Brain microvascular endothelial cell (primary cell): ENCODE measurements around the gene DAO.
A peak's percentile ranks its signal among the peaks of the same experiment; 100 is the strongest.

Source experiments
- DNase-seq: peaks from one replicate; pipeline ENCODE4 v3.0.0-alpha.2; 2020
- H3K27ac ChIP-seq: fragments of 250-450 bp; sonication (Bioruptor Pico); 2 replicates; pipeline ENCODE4 v1.5.1; 2020; ENCODE audit warnings: mild to moderate bottlenecking, moderate library complexity
- H3K27me3 ChIP-seq: fragments of 250-450 bp; sonication (Bioruptor Pico); replicated peaks from 2 replicates; pipeline ENCODE4 v1.5.1; 2020; ENCODE audit warnings: mild to moderate bottlenecking
- H3K36me3 ChIP-seq: fragments of 250-450 bp; sonication (Bioruptor Pico); replicated peaks from 2 replicates; pipeline ENCODE4 v1.5.1; 2020; ENCODE audit warnings: mild to moderate bottlenecking
- H3K4me3 ChIP-seq: 2 replicates; pipeline ENCODE4 v1.5.1; 2011; ENCODE audit warnings: low read depth, mild to moderate bottlenecking, control low read depth, low read length, moderate library complexity
- CTCF ChIP-seq: IDR thresholded peaks from 2 replicates; pipeline ENCODE4 v1.5.1; 2011; ENCODE audit warnings: low read depth, mild to moderate bottlenecking, moderate library complexity, low read length, control low read depth, inconsistent platforms; ENCODE audit errors: missing control alignments
- in situ Hi-C: cut with HindIII; loops from 2 replicates; pipeline ENCODE4 v1.10.0; 2017; ENCODE audit warnings: low sequenced_read_pairs, low pct_ligation_motif_present

DAO gene

GRCh38 chr12:108833757-108834472, 46.0 kb upstream of the DAO start:
- no peak for TF ChIP-seq CTCF
- Histone ChIP-seq H3K4me3 (no peak overlapping the region), H3K36me3 (peaks cover 70% of the 10 kb centered on the region), H3K27ac (peak overlapping the region; percentile 99), H3K27me3 (no peaks in the 10 kb centered on the region)
- peak; percentile 86 for DNase-seq
- in situ Hi-C loops = no loop called here

- TF ChIP-seq CTCF = no peak
- Histone ChIP-seq H3K27me3 (no peaks in the 10 kb centered on the region), H3K27ac (peak overlapping the region; percentile 99), H3K36me3 (peaks cover 70% of the 10 kb centered on the region), H3K4me3 (no peak overlapping the region)
- no peak for DNase-seq
- in situ Hi-C loops = no loop called here
These were observed 43.8 kb upstream of the DAO start for GRCh38 chr12:108835860-108836634.

GRCh38 chr12:108837239-108837638, 42.7 kb upstream of the DAO start:
- no peak overlapping the region for H3K4me3 ChIP-seq
- H3K27ac ChIP-seq = peak overlapping the region; percentile 99
- no peak for DNase-seq
- in situ Hi-C loops = no loop called here
- TF ChIP-seq CTCF = no peak
- H3K27me3 ChIP-seq = no peaks in the 10 kb centered on the region
- peaks cover 71% of the 10 kb centered on the region for H3K36me3 ChIP-seq

- Histone ChIP-seq H3K27me3 (no peaks in the 10 kb centered on the region), H3K4me3 (no peak overlapping the region), H3K36me3 (peaks cover 74% of the 10 kb centered on the region), H3K27ac (peak overlapping the region; percentile 99)
- in situ Hi-C loops = no loop called here
- DNase-seq = no peak
- TF ChIP-seq CTCF = no peak
These were observed 42.2 kb upstream of the DAO start for GRCh38 chr12:108837680-108838079.

GRCh38 chr12:108838194-108839017, 41.5 kb upstream of the DAO start:
- in situ Hi-C loops = no loop called here
- H3K27ac ChIP-seq = peak overlapping the region; percentile 99
- H3K36me3 ChIP-seq = peaks cover 81% of the 10 kb centered on the region
- TF ChIP-seq CTCF = no peak
- H3K4me3 ChIP-seq = no peak overlapping the region
- no peaks in the 10 kb centered on the region for H3K27me3 ChIP-seq
- DNase-seq = peak; percentile 99
